GM21737 (cell line): Measurements from ENCODE around the gene CSHL1.
A peak's percentile ranks its signal among the peaks of the same experiment; 100 is the strongest.
"Not testable (repeated sequence)": the region's sequence is repeated elsewhere in the genome, so short reads cannot be mapped to it uniquely, and the experiment has no call there.

ENCODE experiments used
- ATAC-seq: cut with Tn5 transposase; IDR thresholded peaks from one replicate; pipeline ENCODE4 v1.9.1; 2021; ENCODE audit warnings: mild to moderate bottlenecking, moderate library complexity; ENCODE audit not compliant: unreplicated experiment

CSHL1 gene

DNA sequence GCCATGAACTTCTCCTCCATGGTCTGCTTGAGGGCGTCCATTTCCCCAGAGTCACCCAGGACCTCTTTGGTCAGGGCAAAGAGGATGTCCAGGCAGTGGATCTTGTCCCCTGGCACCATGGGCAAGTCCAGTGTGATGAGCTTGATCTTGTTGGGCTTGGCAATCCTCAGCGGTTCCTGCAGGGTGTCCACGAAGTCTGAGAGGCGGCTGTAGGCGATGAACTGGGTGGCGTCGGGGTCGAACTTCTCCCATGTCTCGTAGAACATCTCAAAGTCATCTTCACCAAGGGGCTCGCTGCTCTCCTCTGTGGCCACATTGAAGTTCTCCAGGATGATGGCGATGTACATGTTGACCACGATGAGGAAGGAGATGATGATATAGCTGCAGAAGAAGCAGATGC, 30.1 kb upstream of the CSHL1 start:
- no peak for ATAC-seq

DNA sequence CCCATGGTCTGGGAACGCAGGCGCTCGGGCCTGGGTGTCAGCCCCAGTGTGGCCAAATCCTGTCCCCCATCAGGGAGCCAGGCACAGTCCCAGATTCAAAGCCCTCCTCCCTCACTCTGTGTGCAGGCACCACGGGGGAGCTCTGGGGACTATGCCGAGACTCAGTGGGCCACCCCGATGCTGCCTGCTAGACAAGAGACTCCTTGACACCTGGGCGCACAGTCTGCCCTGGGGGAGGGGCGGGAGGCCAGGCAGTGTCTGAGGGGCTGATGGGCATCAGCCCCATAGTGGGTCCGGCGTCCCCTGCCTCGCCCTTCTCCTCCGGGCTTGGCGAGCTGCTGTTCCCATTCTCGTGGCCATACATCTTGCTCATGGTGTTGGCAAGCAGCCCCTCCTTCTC, 29.5 kb upstream of the CSHL1 start:
- ATAC-seq: no peak

- no peak for ATAC-seq
Observed at GRCh38 chr17:63939884-63940283, 28.8 kb upstream of the CSHL1 start.

GRCh38 chr17:63939401-63939800, 28.3 kb upstream of the CSHL1 start:
- no peak for ATAC-seq

DNA sequence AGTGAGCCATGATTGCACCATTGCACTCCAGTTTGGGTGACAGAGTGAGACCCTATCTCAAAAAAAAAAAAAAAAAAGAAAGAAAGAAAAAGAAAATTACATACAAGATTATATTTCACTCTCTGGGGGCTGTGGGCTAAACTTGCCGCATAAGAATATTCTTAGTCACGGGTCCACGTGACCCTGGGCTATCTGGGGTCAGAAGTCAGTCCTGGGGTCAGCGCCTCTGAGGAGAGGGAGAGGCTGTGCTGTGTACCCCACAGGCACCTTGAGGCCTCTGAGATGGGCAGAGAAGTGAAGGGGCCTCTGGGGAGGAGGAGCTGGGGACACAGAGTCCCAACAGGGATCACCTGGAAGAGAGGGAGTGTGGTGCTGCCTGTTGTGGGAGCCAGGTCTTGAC, 26.9 kb upstream of the CSHL1 start:
- no peak for ATAC-seq

DNA sequence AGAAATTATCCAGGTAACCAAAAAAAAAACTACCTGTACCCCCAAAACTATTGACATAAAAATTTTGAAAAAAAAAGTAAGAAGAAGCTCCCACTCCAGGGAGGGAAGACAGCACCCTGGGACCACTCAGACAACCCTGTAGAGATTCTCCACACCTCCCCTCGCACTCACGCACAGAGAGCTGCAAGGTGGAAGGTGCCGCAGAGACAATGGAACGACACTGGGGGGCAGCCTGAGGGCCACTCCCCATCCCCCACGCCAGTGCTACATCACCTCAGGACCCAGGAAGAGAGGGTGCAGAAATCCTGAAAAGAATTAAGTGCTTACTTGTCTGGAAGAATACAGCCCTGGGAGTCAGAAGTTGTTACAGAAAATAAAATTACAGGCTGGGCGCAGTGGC, 26.3 kb upstream of the CSHL1 start:
- no peak for ATAC-seq

- no peak for ATAC-seq
Observed at GRCh38 chr17:63934183-63935112, 23.4 kb upstream of the CSHL1 start.

DNA sequence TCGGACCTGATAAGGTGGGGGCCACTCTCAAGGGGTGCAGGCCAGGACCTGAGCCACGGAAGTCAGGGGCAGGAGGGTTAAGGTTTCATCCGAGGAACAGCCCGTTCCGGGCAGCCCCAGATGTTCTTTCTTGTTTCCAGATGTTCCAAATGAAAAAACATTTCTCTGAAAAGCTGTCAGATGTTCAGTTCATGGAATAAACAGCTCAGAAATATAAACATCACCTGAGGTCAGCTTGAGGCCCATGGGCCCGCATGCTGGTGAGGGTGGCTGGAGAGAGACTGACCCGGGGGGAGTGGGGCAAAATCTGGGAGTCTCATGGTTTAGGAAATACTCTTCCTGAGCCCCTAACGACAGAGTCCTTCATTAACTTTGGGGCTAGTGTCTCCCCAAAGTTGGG, 22.5 kb upstream of the CSHL1 start:
- ATAC-seq: no peak

DNA sequence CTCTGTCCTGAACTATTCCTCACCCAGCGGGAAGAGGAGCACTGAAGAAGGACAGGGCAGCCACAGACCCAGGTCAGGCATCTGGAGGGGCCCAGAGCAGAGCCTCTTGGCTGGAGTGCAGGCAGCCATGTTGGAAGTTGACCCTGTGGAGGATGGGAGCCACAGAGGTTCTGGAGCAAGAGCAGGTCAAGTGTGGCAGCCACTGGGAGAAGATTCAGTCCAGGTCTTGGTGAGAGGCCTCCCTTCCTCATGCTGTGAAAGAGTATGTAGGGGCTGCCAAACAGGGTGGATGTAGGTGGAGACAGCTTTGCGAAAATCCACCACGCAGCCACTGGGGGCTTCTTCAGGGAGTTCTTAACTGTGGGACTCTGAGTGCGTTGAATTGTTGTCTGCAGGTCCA, 21.7 kb upstream of the CSHL1 start:
- ATAC-seq: no peak

- ATAC-seq: peak; percentile 75
Observed at GRCh38 chr17:63931981-63932561, 21.0 kb upstream of the CSHL1 start, which contains the start of gene CD79B. CD79B (minus strand) TSS chr17:63932331; CDS start chr17:63932261, 70 bp downstream.

DNA sequence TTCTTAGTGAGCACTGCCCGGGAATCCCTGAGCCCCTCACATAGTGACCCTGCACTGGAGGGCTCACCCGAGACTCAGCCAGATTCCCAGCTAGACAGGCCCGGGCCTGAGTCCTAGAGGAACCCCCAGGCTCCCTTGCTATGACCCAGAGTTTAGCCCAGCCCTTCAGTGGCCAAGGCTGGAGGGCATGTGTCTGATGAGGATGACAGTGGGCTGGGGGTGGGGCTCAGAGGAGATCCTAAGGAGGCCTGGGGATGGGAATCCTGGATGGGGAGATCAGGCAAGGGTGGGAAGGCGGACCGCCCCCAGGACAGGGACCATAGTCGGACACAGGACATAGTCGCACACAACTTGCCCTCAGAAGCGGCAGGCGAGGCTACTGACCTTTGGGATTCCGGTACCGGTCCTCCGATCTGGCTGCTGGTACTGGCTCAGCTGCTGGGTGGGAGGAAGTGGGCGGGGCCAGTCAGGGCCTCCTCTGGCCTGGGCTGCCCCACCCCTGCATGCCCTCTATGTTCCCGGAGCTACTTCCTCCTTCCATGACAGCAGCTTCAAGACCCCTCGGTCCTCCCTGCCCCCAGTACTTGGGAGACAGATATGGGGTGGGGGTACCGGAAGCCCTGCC, 20.0 kb upstream of the CSHL1 start:
- ATAC-seq: peak; percentile 33

GRCh38 chr17:63929860-63930766, 19.1 kb upstream of the CSHL1 start:
- ATAC-seq: no peak

GRCh38 chr17:63928966-63929695, 18.1 kb upstream of the CSHL1 start:
- no peak for ATAC-seq

DNA sequence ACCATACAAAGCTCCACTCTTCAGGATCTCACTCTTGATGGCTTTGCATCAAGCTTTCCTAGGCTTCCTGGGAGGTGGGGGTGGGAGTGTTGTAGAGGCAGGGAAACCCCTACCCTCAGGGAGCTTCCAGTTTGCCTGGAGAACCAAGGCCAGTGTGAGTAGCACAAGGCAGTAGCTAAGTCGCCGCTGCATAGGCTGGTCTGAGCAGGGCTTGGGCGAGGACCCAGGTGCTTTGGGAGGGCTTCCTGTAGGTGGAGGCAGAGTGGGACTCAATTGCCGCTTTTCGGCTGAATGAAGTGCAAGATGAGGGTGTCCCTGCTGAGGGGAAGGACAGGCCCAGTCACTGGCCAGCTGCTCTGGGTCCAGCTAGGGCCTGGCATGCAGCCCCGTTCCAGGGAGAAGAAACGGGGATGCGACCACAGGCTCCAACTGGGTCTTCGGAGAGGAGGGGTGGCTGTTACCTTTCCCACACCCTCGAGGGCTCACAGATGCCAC, 17.2 kb upstream of the CSHL1 start:
- no peak for ATAC-seq

- no peak for ATAC-seq
Observed at GRCh38 chr17:63927464-63928171, 16.6 kb upstream of the CSHL1 start.

- ATAC-seq: no peak
Observed at GRCh38 chr17:63926164-63926563, 15.1 kb upstream of the CSHL1 start.

- ATAC-seq: no peak
Observed at GRCh38 chr17:63925615-63926014, 14.6 kb upstream of the CSHL1 start.

DNA sequence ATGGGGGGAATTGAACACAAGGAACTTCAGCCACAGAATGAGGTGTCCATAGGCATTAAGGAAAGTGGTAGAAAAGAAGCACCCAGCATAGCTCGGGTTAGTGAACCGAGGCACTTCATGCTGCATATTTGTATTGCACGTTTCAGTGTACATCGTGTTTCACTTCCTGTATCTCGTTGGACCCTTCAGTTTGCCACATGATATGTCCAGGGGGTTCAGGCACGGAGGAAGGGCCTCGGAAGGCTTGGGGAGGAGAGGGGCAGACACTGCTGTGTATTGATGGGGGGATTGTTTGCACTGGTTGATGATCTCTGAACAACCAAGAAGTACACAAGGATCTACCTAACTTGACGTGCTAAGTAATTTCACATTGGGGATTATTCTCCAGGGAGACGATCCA, 11.3 kb upstream of the CSHL1 start:
- ATAC-seq: peak; percentile 48

GRCh38 chr17:63920779-63921178, 9.7 kb upstream of the CSHL1 start:
- not testable (repeated sequence) for ATAC-seq
